ENCODE measurements around the gene CTBP1. TPM values are rescaled to one million over a fixed set of nuclear protein-coding genes. Genes with fewer than 3 reads are reported as not detected.

CTBP1 gene
- total and polyA plus RNA-seq, 2 experiments from 2014 or later: 74.0 to 192 TPM

GRCh38 chr4:1230316-1230715 is 18.6 kb downstream of the CTBP1 start:
- peaks cover 4% of the 10 kb centered on the region; the same call in 1 of the 2 replicates for H3K36me3 ChIP-seq (ENCODE audit: insufficient read depth)
- ATAC-seq (no peak), DNase-seq (ENCODE audit: low spot score) (no peak)
- no peaks in the 10 kb centered on the region for H3K9me2 ChIP-seq (ENCODE audit: insufficient read depth)
- H3K27me3 ChIP-seq (ENCODE audit: insufficient read depth): no peaks in the 10 kb centered on the region
- TF ChIP-seq ZNF331 (CRISPR knock-in tag; IDR thresholded peaks at IDR 0.05; ENCODE audit: low read depth) (no peak), EZH2phosphoT487 (IDR thresholded peaks at IDR 0.05; ENCODE audit: unreplicated experiment) (no peak), CREB1 (CRISPR knock-in tag; IDR thresholded peaks at IDR 0.05; ENCODE audit: low read depth) (no peak), ZNF462 (CRISPR knock-in tag; IDR thresholded peaks at IDR 0.05) (no peak), STAT1 (IDR thresholded peaks at IDR 0.05; ENCODE audit: unreplicated experiment) (no peak), NANOG (IDR thresholded peaks at IDR 0.05; ENCODE audit: borderline replicate concordance) (no peak), POLR2AphosphoS5 (IDR thresholded peaks at IDR 0.05; ENCODE audit: low read depth) (no peak), ZNF114 (CRISPR knock-in tag; IDR thresholded peaks at IDR 0.05) (no peak), JUNB (IDR thresholded peaks at IDR 0.05; ENCODE audit: unreplicated experiment) (no peak), EZH2 (IDR thresholded peaks at IDR 0.05; ENCODE audit: low read depth, unreplicated experiment) (no peak)
- TF ChIP-seq, protein P1, sequence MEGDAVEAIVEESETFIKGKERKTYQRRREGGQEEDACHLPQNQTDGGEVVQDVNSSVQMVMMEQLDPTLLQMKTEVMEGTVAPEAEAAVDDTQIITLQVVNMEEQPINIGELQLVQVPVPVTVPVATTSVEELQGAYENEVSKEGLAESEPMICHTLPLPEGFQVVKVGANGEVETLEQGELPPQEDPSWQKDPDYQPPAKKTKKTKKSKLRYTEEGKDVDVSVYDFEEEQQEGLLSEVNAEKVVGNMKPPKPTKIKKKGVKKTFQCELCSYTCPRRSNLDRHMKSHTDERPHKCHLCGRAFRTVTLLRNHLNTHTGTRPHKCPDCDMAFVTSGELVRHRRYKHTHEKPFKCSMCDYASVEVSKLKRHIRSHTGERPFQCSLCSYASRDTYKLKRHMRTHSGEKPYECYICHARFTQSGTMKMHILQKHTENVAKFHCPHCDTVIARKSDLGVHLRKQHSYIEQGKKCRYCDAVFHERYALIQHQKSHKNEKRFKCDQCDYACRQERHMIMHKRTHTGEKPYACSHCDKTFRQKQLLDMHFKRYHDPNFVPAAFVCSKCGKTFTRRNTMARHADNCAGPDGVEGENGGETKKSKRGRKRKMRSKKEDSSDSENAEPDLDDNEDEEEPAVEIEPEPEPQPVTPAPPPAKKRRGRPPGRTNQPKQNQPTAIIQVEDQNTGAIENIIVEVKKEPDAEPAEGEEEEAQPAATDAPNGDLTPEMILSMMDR (conservative IDR thresholded peaks at IDR 0.05; ENCODE audit: low read depth in 2 of 2): no peak
- TF ChIP-seq, protein P2, sequence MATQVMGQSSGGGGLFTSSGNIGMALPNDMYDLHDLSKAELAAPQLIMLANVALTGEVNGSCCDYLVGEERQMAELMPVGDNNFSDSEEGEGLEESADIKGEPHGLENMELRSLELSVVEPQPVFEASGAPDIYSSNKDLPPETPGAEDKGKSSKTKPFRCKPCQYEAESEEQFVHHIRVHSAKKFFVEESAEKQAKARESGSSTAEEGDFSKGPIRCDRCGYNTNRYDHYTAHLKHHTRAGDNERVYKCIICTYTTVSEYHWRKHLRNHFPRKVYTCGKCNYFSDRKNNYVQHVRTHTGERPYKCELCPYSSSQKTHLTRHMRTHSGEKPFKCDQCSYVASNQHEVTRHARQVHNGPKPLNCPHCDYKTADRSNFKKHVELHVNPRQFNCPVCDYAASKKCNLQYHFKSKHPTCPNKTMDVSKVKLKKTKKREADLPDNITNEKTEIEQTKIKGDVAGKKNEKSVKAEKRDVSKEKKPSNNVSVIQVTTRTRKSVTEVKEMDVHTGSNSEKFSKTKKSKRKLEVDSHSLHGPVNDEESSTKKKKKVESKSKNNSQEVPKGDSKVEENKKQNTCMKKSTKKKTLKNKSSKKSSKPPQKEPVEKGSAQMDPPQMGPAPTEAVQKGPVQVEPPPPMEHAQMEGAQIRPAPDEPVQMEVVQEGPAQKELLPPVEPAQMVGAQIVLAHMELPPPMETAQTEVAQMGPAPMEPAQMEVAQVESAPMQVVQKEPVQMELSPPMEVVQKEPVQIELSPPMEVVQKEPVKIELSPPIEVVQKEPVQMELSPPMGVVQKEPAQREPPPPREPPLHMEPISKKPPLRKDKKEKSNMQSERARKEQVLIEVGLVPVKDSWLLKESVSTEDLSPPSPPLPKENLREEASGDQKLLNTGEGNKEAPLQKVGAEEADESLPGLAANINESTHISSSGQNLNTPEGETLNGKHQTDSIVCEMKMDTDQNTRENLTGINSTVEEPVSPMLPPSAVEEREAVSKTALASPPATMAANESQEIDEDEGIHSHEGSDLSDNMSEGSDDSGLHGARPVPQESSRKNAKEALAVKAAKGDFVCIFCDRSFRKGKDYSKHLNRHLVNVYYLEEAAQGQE (IDR thresholded peaks at IDR 0.05; ENCODE audit: unreplicated experiment): no peak
- TF ChIP-seq, protein P3, sequence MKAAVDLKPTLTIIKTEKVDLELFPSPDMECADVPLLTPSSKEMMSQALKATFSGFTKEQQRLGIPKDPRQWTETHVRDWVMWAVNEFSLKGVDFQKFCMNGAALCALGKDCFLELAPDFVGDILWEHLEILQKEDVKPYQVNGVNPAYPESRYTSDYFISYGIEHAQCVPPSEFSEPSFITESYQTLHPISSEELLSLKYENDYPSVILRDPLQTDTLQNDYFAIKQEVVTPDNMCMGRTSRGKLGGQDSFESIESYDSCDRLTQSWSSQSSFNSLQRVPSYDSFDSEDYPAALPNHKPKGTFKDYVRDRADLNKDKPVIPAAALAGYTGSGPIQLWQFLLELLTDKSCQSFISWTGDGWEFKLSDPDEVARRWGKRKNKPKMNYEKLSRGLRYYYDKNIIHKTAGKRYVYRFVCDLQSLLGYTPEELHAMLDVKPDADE (IDR thresholded peaks at IDR 0.05): no peak
- H2AFZ ChIP-seq: no peak overlapping the region
- H3K79me2 ChIP-seq (replicated peaks; ENCODE audit: insufficient read depth): peaks cover 5% of the 10 kb centered on the region; the same call in 1 of the 2 replicates
- H3K4me2 ChIP-seq: no peak overlapping the region
- no peaks in the 10 kb centered on the region for H3K4me1 ChIP-seq (ENCODE audit: insufficient read depth)
- H3K4me3 ChIP-seq: no peak overlapping the region
- H4K20me1 ChIP-seq (replicated peaks; ENCODE audit: insufficient read depth): peaks cover 6% of the 10 kb centered on the region; the same call in 1 of the 2 replicates
- H3K27ac ChIP-seq (ENCODE audit: low read depth): no peak overlapping the region
- 0 out of 2 replicates have a peak, but pooled peaks cover 3% of the 10 kb centered on the region for H3F3A ChIP-seq (replicated peaks; ENCODE audit: low read depth)
- H3K4me3 Mint-ChIP-seq: no peak overlapping the region
- peaks cover 2% of the 10 kb centered on the region for H3K27me3 Mint-ChIP-seq (ENCODE audit: insufficient read depth, low read depth, poor library complexity)
- no peak overlapping the region for H3K27ac Mint-ChIP-seq
- no peaks in the 10 kb centered on the region for H3K4me1 Mint-ChIP-seq
- peaks cover 81% of the 10 kb centered on the region for H3K36me3 Mint-ChIP-seq (ENCODE audit: low read depth)
- no peaks in the 10 kb centered on the region for H3K9me3 Mint-ChIP-seq

Measured in GM23338 (cell line).